H9 (cell line): ENCODE results near the gene DOCK9. TPM values are rescaled to one million over a fixed set of nuclear protein-coding genes. Genes with fewer than 3 reads are reported as not detected.

Experiments
- DNase-seq: peaks from one replicate; pipeline ENCODE4 v3.0.0-alpha.2; 2017
- H2AFZ ChIP-seq: one replicate; pipeline ENCODE4 v1.6.1; 2013; ENCODE audit warnings: mild to moderate bottlenecking, low read length, control low read depth, moderate library complexity
- H2AK5ac ChIP-seq: 2 replicates; pipeline ENCODE4 v1.6.1; 2013; ENCODE audit warnings: low read length, control low read depth, mixed read lengths; ENCODE audit not compliant: insufficient read length
- H2BK120ac ChIP-seq: one replicate; pipeline ENCODE4 v1.6.1; 2013; ENCODE audit warnings: low read depth, mild to moderate bottlenecking, low read length, control low read depth, inconsistent platforms; ENCODE audit not compliant: poor library complexity, severe bottlenecking
- H2BK12ac ChIP-seq: 2 replicates; pipeline ENCODE4 v1.6.1; 2013; ENCODE audit warnings: low read length, control low read depth, mixed read lengths, low read depth; ENCODE audit not compliant: insufficient read length
- H2BK15ac ChIP-seq: 2 replicates; pipeline ENCODE4 v1.6.1; 2013; ENCODE audit warnings: low read depth, low read length, control low read depth
- H2BK20ac ChIP-seq: one replicate; pipeline ENCODE4 v1.6.1; 2013; ENCODE audit warnings: low read depth, mild to moderate bottlenecking, low read length, control low read depth, inconsistent platforms; ENCODE audit not compliant: poor library complexity, severe bottlenecking
- H2BK5ac ChIP-seq: 2 replicates; pipeline ENCODE4 v1.6.1; 2013; ENCODE audit warnings: low read length, control low read depth, mixed read lengths; ENCODE audit not compliant: insufficient read length
- H3K14ac ChIP-seq: 2 replicates; pipeline ENCODE4 v1.6.1; 2013; ENCODE audit warnings: low read length, control low read depth; ENCODE audit not compliant: insufficient read depth
- H3K18ac ChIP-seq: 2 replicates; pipeline ENCODE4 v1.6.1; 2013; ENCODE audit warnings: low read depth, mild to moderate bottlenecking, mixed read lengths, low read length, control low read depth; ENCODE audit not compliant: insufficient read length
- H3K23ac ChIP-seq: 2 replicates; pipeline ENCODE4 v1.6.1; 2013; ENCODE audit warnings: low read length, control low read depth, mixed read lengths, low read depth; ENCODE audit not compliant: insufficient read length
- H3K23me2 ChIP-seq: 2 replicates; pipeline ENCODE4 v1.6.1; 2013; ENCODE audit warnings: low read depth, mild to moderate bottlenecking, mixed read lengths, low read length, control low read depth; ENCODE audit not compliant: insufficient read length, poor library complexity, severe bottlenecking
- H3K27ac ChIP-seq: 2 replicates; pipeline ENCODE4 v1.5.1; 2013; ENCODE audit warnings: low read length, control low read depth, mixed read lengths, low read depth; ENCODE audit not compliant: insufficient read length
- H3K27me3 ChIP-seq: 2 replicates; pipeline ENCODE4 v1.6.1; 2013; ENCODE audit warnings: low read length, control low read depth, inconsistent platforms; ENCODE audit not compliant: insufficient read depth
- H3K4ac ChIP-seq: 2 replicates; pipeline ENCODE4 v1.6.1; 2013; ENCODE audit warnings: low read depth, mild to moderate bottlenecking, control low read depth, inconsistent platforms, low read length, moderate library complexity
- H3K4me1 ChIP-seq: 2 replicates; pipeline ENCODE4 v1.6.1; 2013; ENCODE audit warnings: low read length, control low read depth, inconsistent platforms; ENCODE audit not compliant: insufficient read depth
- H3K4me2 ChIP-seq: 2 replicates; pipeline ENCODE4 v1.6.1; 2013; ENCODE audit warnings: low read length, control low read depth, mixed read lengths; ENCODE audit not compliant: insufficient read length, insufficient read depth
- H3K56ac ChIP-seq: 2 replicates; pipeline ENCODE4 v1.6.1; 2013; ENCODE audit warnings: low read depth, mild to moderate bottlenecking, mixed read lengths, low read length, control low read depth; ENCODE audit not compliant: insufficient read length
- H3K79me1 ChIP-seq: 2 replicates; pipeline ENCODE4 v1.6.1; 2013; ENCODE audit warnings: low read depth, mild to moderate bottlenecking, moderate library complexity, low read length, control low read depth, inconsistent platforms; ENCODE audit not compliant: insufficient read depth, poor library complexity, severe bottlenecking
- H3K79me2 ChIP-seq: 2 replicates; pipeline ENCODE4 v1.6.1; 2013; ENCODE audit warnings: low read length, control low read depth, inconsistent platforms; ENCODE audit not compliant: insufficient read depth
- H3K9ac ChIP-seq: 2 replicates; pipeline ENCODE4 v1.6.1; 2013; ENCODE audit warnings: low read length, control low read depth, mixed read lengths; ENCODE audit not compliant: insufficient read length; ENCODE audit errors: extremely low read depth
- H3K9me3 ChIP-seq: one replicate; pipeline ENCODE4 v1.6.1; 2013; ENCODE audit warnings: low read depth, low read length, inconsistent platforms; ENCODE audit not compliant: control insufficient read depth
- H3T11ph ChIP-seq: one replicate; pipeline ENCODE4 v1.6.1; 2013; ENCODE audit warnings: mild to moderate bottlenecking, low read length, control low read depth, inconsistent platforms
- H4K20me1 ChIP-seq: one replicate; pipeline ENCODE4 v1.6.1; 2013; ENCODE audit not compliant: control insufficient read depth, insufficient read length, insufficient read depth
- H4K5ac ChIP-seq: 2 replicates; pipeline ENCODE4 v1.6.1; 2013; ENCODE audit warnings: low read depth, mild to moderate bottlenecking, mixed read lengths, low read length, control low read depth; ENCODE audit not compliant: insufficient read length
- H4K8ac ChIP-seq: replicated peaks from 2 replicates; pipeline ENCODE4 v1.6.1; 2013; ENCODE audit warnings: low read length, control low read depth, mixed read lengths, low read depth; ENCODE audit not compliant: insufficient read length
- H4K91ac ChIP-seq: 2 replicates; pipeline ENCODE4 v1.6.1; 2013; ENCODE audit warnings: low read depth, mild to moderate bottlenecking, moderate library complexity, mixed read lengths, low read length, control low read depth; ENCODE audit not compliant: insufficient read length
- H3K27ac Mint-ChIP-seq, 3 experiments: 2 replicates in 2 of 3; 3 replicates in 1 of 3; pipeline ENCODE4 v1.8.0; 2020 to 2021; ENCODE audit warnings: mixed read lengths in 3 of 3, mild to moderate bottlenecking in 1 of 3, moderate library complexity in 1 of 3
- H3K27me3 Mint-ChIP-seq: 2 replicates; pipeline ENCODE4 v1.8.0; 2021; ENCODE audit warnings: low read depth, mild to moderate bottlenecking, moderate library complexity, mixed read lengths
- H3K36me3 Mint-ChIP-seq, 3 experiments: 2 replicates in 2 of 3; 3 replicates in 1 of 3; pipeline ENCODE4 v1.8.0; 2020 to 2021; ENCODE audit warnings: low read depth in 3 of 3, mixed read lengths in 3 of 3; ENCODE audit not compliant: insufficient read depth in 1 of 3
- H3K4me1 Mint-ChIP-seq, 2 experiments: 2 replicates each; pipeline ENCODE4 v1.8.0; 2020; ENCODE audit warnings: mixed read lengths in 2 of 2
- H3K4me3 Mint-ChIP-seq, 2 experiments: 2 replicates in 1 of 2; 3 replicates in 1 of 2; pipeline ENCODE4 v1.8.0; 2020 to 2021; ENCODE audit warnings: mild to moderate bottlenecking in 2 of 2, mixed read lengths in 2 of 2, moderate library complexity in 1 of 2
- H3K9me3 Mint-ChIP-seq, 2 experiments: 2 replicates in 1 of 2; 3 replicates in 1 of 2; pipeline ENCODE4 v1.8.0; 2020; ENCODE audit warnings: mild to moderate bottlenecking in 2 of 2, mixed read lengths in 2 of 2, moderate library complexity in 1 of 2
- CTCF ChIP-seq: fragments of 200-600 bp; sonication (generic); conservative IDR thresholded peaks from 3 replicates; pipeline ENCODE4 v1.8.0; 2021; ENCODE audit warnings: antibody characterized with exemption, mild to moderate bottlenecking
- WGBS: extraction: QIAGEN DNeasy Blood & Tissue Kit; methylation state at CpG from one replicate; pipeline ENCODE4 v1.1.7; 2013; ENCODE audit warnings: missing lambda C conversion rate, low lambda C conversion rate, mixed read lengths; ENCODE audit not compliant: insufficient read length; ENCODE audit errors: extremely low coverage; 5-methylcytosine and 5-hydroxymethylcytosine counted together
- total RNA-seq: library from RNA; stranded (reverse); gene quantifications from 2 replicates; pipeline ENCODE4 v1.2.1, GENCODE V29; 2021

DOCK9 gene
- total RNA-seq, 1 experiment from 2014 or later: 23.0 TPM

GRCh38 chr13:98927951-98928927, 49.6 kb downstream of the DOCK9 start:
- Histone ChIP-seq H3K4ac (no peak overlapping the region), H3K18ac (no peak overlapping the region), H3K14ac (no peak overlapping the region), H3K9ac (no peak overlapping the region), H3K79me2 (no peaks in the 10 kb centered on the region), H3K4me2 (no peak overlapping the region), H2BK15ac (no peak overlapping the region), H3K56ac (no peak overlapping the region), H3K23me2 (no peaks in the 10 kb centered on the region), H2BK120ac (no peak overlapping the region), H2BK12ac (no peak overlapping the region), H3K79me1 (no peaks in the 10 kb centered on the region), H2BK20ac (no peak overlapping the region), H3K23ac (no peak overlapping the region), H3K4me1 (no peaks in the 10 kb centered on the region; the same call in 1 of the 2 replicates), H2AFZ (no peak overlapping the region), H3K27me3 (no peaks in the 10 kb centered on the region), H4K5ac (no peak overlapping the region), H3K9me3 (no peaks in the 10 kb centered on the region), H4K8ac (no peak overlapping the region), H2AK5ac (no peak overlapping the region), H4K91ac (no peak overlapping the region), H2BK5ac (no peak overlapping the region), H3K27ac (peak overlapping the region; percentile 39), H3T11ph (no peak overlapping the region), H4K20me1 (no peaks in the 10 kb centered on the region)
- Mint-ChIP-seq H3K4me1 (peaks cover 24 to 31% of the 10 kb centered on the region in 2 experiments), H3K4me3 (no peak overlapping the region), H3K9me3 (0 out of 5 replicates have a peak, but pooled peaks cover 0 to under 1% of the 10 kb centered on the region in 2 experiments), H3K36me3 (no peaks in the 10 kb centered on the region), H3K27me3 (no peaks in the 10 kb centered on the region), H3K27ac (peak overlapping the region in 1 of 3 experiments; percentile 41; a peak in 2 of 7 replicates)
- DNase-seq: no peak
- WGBS: no CpG with 5 or more reads among the region's 2 CpGs
- TF ChIP-seq CTCF: no peak
